ENCODE measurements around the gene NCKAP5.

GRCh38 chr2:133169274-133169912 lies 398.9 kb downstream of the NCKAP5 start:
- TF ChIP-seq CTCF (IDR thresholded peaks at IDR 0.05) (no peak), POLR2A (IDR thresholded peaks at IDR 0.05) (no peak), POLR2AphosphoS5 (IDR thresholded peaks at IDR 0.05; ENCODE audit: insufficient read depth in 1 of 2, low read depth in 1 of 2) (no peak)

All from vagina (tissue), 2 donors.